Progenitor cell of endocrine pancreas (in vitro differentiated cells): ENCODE results near the gene KANTR. TPM values are rescaled to one million over a fixed set of nuclear protein-coding genes. Genes with fewer than 3 reads are reported as not detected.

Experiments
- DNase-seq: peaks from one replicate; pipeline ENCODE4 v3.0.0; 2021; ENCODE audit warnings: low spot score; ENCODE audit not compliant: unreplicated experiment
- H3K27ac Mint-ChIP-seq: 2 replicates; pipeline ENCODE4 v1.8.0; 2021; ENCODE audit warnings: mild to moderate bottlenecking, moderate library complexity, mixed read lengths
- H3K27me3 Mint-ChIP-seq: 2 replicates; pipeline ENCODE4 v1.8.0; 2021; ENCODE audit warnings: mixed read lengths
- H3K36me3 Mint-ChIP-seq: 2 replicates; pipeline ENCODE4 v1.8.0; 2022; ENCODE audit warnings: mixed read lengths; ENCODE audit not compliant: insufficient read depth
- H3K4me1 Mint-ChIP-seq: 2 replicates; pipeline ENCODE4 v1.8.0; 2021; ENCODE audit warnings: low read depth, mixed read lengths
- H3K4me3 Mint-ChIP-seq: 2 replicates; pipeline ENCODE4 v1.8.0; 2021; ENCODE audit warnings: low read depth, mild to moderate bottlenecking, moderate library complexity, mixed read lengths
- H3K9me3 Mint-ChIP-seq: 2 replicates; pipeline ENCODE4 v1.8.0; 2021; ENCODE audit warnings: low read depth, mixed read lengths
- CTCF ChIP-seq: fragments of 200-600 bp; sonication (generic); IDR thresholded peaks from one replicate; pipeline ENCODE4 v1.5.0; 2021; ENCODE audit warnings: antibody characterized with exemption, mild to moderate bottlenecking; ENCODE audit not compliant: unreplicated experiment
- long read RNA-seq: library from polyadenylated mRNA; unstranded; transcript quantifications from one replicate; pipeline ENCODE4 v2.0.0, GENCODE V29; 2020
- total RNA-seq: library from RNA; stranded (reverse); gene quantifications from 2 replicates; pipeline ENCODE4 v1.2.1, GENCODE V29; 2021

The KANTR gene
- 16.0 and 18.0 TPM in 2 replicates for total RNA-seq
- long read RNA-seq, partial matches to known transcripts = 1 of 7 reads
- long read RNA-seq, other reads (novel, unspliced or antisense) = 6 of 7 reads

- H3K27me3 Mint-ChIP-seq = no peaks in the 10 kb centered on the region
- H3K27ac Mint-ChIP-seq = peak within 1 kb of the TSS; percentile 96
- no peaks in the 10 kb centered on the region for H3K36me3 Mint-ChIP-seq
- no peaks in the 10 kb centered on the region for H3K9me3 Mint-ChIP-seq
- peak within 1 kb of the TSS; percentile 86 for H3K4me3 Mint-ChIP-seq
- TF ChIP-seq CTCF = no peak
- DNase-seq = peak; percentile 66
- H3K4me1 Mint-ChIP-seq = no peaks in the 10 kb centered on the region
Observed at GRCh38 chrX:53093748-53094581, at the start of gene KANTR. Gene KANTR, plus strand, starts transcription at chrX:53094142. Its CDS starts 30,131 bp downstream, at chrX:53124273.

- H3K36me3 Mint-ChIP-seq = no peaks in the 10 kb centered on the region
- H3K4me1 Mint-ChIP-seq = peaks cover 7% of the 10 kb centered on the region
- peaks cover 3% of the 10 kb centered on the region for H3K9me3 Mint-ChIP-seq
- TF ChIP-seq CTCF = no peak
- DNase-seq = no peak
- no peak overlapping the region for H3K4me3 Mint-ChIP-seq
- H3K27ac Mint-ChIP-seq = no peak overlapping the region
- peaks cover 3% of the 10 kb centered on the region for H3K27me3 Mint-ChIP-seq
Observed at GRCh38 chrX:53044995-53045394, 48.9 kb upstream of the KANTR start.

- Mint-ChIP-seq H3K9me3 (no peaks in the 10 kb centered on the region), H3K36me3 (no peaks in the 10 kb centered on the region), H3K27ac (peak overlapping the region; percentile 51), H3K27me3 (no peaks in the 10 kb centered on the region), H3K4me3 (no peak overlapping the region), H3K4me1 (peaks cover 7% of the 10 kb centered on the region)
- no peak for DNase-seq
- peak; percentile 32 for TF ChIP-seq CTCF
Observed at GRCh38 chrX:53047228-53047627, 46.7 kb upstream of the KANTR start.

- Mint-ChIP-seq H3K36me3 (no peaks in the 10 kb centered on the region), H3K27ac (peak within 1 kb of the TSS; percentile 18), H3K4me3 (peak within 1 kb of the TSS; percentile 74), H3K4me1 (peaks cover 7% of the 10 kb centered on the region), H3K27me3 (no peaks in the 10 kb centered on the region), H3K9me3 (no peaks in the 10 kb centered on the region)
- no peak for TF ChIP-seq CTCF
- peak; percentile 27 for DNase-seq
Observed at GRCh38 chrX:53048169-53049126, 45.5 kb upstream of the KANTR start, which contains the start of gene GPR173. Gene GPR173, plus strand, starts transcription at chrX:53048789. Its CDS starts 27,833 bp downstream, at chrX:53076622.

GRCh38 chrX:53049127-53049517 is 44.8 kb upstream of the KANTR start:
- Mint-ChIP-seq H3K27me3 (no peaks in the 10 kb centered on the region), H3K27ac (no peak overlapping the region), H3K36me3 (no peaks in the 10 kb centered on the region), H3K4me1 (peaks cover 7% of the 10 kb centered on the region), H3K9me3 (no peaks in the 10 kb centered on the region), H3K4me3 (peak overlapping the region; percentile 74)
- no peak for TF ChIP-seq CTCF
- no peak for DNase-seq
